Fibroblast of villous mesenchyme (primary cell): ENCODE data around the gene GRIA1. TPM values are rescaled to one million over a fixed set of nuclear protein-coding genes. Genes with fewer than 3 reads are reported as not detected.

Experiments
- DNase-seq: peaks from one replicate; pipeline ENCODE4 v3.0.0-alpha.2; 2010; ENCODE audit warnings: low read depth
- H3K4me3 ChIP-seq: 2 replicates; pipeline ENCODE4 v1.5.1; 2011; ENCODE audit warnings: low read depth, mild to moderate bottlenecking, low read length
- CTCF ChIP-seq: IDR thresholded peaks from 2 replicates; pipeline ENCODE4 v1.5.1; 2012; ENCODE audit warnings: low read depth, mild to moderate bottlenecking, low read length; ENCODE audit not compliant: insufficient read depth
- total RNA-seq: library from RNA; depleted of rRNA; stranded (reverse); fragments of >200 nt; gene quantifications from 2 replicates; pipeline ENCODE4 v1.2.3, GENCODE V29; 2012

GRIA1 gene
- total RNA-seq, 1 donor = 22.5 TPM

- H3K4me3 ChIP-seq = no peak overlapping the region
- TF ChIP-seq CTCF = no peak
- no peak for DNase-seq
These were observed 21.2 kb downstream of the GRIA1 start for GRCh38 chr5:153511622-153512021.

- DNase-seq = peak; percentile 51
- no peak overlapping the region for H3K4me3 ChIP-seq
- TF ChIP-seq CTCF = no peak
These were observed 22.7 kb downstream of the GRIA1 start for GRCh38 chr5:153513156-153513555.

DNA sequence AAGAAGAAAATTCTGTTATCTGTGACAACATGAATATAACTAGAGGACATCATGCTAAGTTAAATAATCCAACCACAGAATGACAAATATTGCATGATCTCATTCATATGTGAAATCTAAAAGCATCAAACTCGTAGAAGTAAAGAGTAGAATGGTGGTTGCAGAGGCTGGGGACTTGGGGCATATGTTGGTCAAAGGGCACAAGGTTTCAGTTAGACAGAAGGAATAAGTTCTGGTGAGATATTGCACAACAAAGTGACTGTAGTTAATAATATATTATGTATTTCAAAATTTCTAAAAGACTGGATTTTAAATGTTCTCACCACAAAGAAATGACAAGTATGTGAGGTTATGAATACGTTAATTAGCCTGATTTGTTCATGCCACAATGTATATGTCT, 24.8 kb downstream of the GRIA1 start:
- no peak overlapping the region for H3K4me3 ChIP-seq
- TF ChIP-seq CTCF = no peak
- DNase-seq = peak; percentile 67

DNA sequence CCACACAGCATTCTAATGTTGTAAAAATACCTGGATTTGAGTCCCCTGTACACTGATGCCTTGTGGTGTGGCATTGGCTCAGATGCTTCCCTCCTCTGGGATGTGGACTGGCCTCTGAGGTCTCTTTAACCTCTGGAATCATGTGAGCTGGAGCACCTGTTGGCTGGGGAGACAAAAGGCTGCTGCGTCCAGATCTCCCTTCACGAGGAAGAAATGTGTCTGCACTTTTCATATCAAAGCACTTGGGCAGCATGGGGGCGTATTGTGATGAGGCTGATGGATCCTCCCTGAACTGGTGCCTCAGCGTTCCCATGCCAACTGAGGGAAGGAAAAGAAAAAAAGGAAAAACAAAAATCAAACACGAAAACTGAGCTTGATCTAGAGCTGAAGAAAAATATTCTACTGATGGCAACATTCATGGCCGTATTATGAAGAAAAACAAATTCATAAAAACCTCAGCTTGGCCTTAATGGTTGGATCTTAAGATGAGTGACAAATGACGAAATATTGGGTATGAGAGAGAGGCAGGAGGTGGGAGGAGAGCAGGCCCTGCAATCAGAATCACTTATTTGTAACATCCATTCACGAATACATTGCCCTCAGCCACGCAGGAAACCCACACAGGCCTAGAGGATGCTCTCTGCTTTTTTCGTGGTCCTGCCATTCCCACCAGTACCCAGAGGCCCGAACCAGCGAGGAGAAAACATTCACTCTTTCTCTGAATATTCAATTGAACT, 26.2 kb downstream of the GRIA1 start:
- DNase-seq = no peak
- no peak overlapping the region for H3K4me3 ChIP-seq
- TF ChIP-seq CTCF = no peak

GRCh38 chr5:153517241-153517611, 26.8 kb downstream of the GRIA1 start:
- DNase-seq = no peak
- no peak for TF ChIP-seq CTCF
- no peak overlapping the region for H3K4me3 ChIP-seq

DNA sequence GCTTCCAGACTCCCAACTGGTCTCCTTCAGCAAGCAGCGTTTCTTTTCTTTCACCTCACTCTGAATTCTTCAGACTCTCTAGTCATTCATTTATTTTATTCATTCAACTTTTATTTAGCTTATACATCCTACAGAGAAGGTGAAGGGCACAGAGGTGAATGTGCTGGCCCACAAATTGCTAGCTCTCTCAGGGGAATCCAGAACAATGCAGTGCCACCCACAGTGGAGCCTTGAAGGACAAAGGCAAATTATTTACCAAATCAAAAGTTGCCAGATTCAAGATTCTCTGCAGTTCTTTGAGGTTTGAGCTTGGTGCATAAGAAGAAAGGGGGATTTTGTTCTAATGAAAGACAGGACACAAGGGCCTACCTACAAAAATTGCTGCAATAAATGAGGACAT, 29.7 kb downstream of the GRIA1 start:
- TF ChIP-seq CTCF = no peak
- H3K4me3 ChIP-seq = no peak overlapping the region
- DNase-seq = no peak

DNA sequence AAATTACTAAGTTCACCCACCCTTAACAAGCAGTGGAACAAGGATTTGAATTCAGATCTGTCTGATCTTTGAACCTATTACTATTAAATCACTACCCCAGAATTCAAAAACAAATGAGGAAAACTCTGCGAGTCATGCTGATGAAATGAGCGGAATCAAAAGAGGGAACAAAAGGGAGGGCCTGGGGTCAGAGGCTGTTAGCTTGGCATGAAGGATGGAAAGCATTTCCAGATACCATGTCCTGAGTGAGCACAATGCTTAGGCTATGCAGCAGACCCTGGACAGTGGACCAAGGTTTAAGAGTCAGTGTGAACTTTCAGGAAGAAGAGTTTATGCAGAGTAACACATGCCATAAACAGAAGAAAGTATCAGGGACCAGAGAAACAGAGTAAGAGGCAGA, 30.5 kb downstream of the GRIA1 start:
- H3K4me3 ChIP-seq = no peak overlapping the region
- DNase-seq = peak; percentile 44
- no peak for TF ChIP-seq CTCF
